Measurements from ENCODE around the gene OR1N2. TPM values are rescaled to one million over a fixed set of nuclear protein-coding genes. Genes with fewer than 3 reads are reported as not detected.

The OR1N2 gene
- total RNA-seq, 1 experiment from 2014 or later, result not detected

GRCh38 chr9:122518226-122518625, 34.7 kb upstream of the OR1N2 start:
- DNase-seq (ENCODE audit: low spot score), result no peak
- H3K9me3 ChIP-seq (ENCODE audit: low read depth, low read length, poor library complexity, severe bottlenecking), result no peaks in the 10 kb centered on the region
- ChIA-PET POLR2A (ENCODE audit: low non-redundant PET) (no interaction called here), CTCF (no interaction called here)
- H3K4me1 ChIP-seq (ENCODE audit: insufficient read depth, low read length, poor library complexity, severe bottlenecking), result no peaks in the 10 kb centered on the region
- intact Hi-C loops (cut with micrococcal nuclease; ENCODE audit: unreplicated experiment), result no loop called here
- no peak for TF ChIP-seq EZH2 (IDR thresholded peaks at IDR 0.05; ENCODE audit: borderline replicate concordance, low read depth, low read length, poor library complexity, severe bottlenecking)
- TF ChIP-seq CTCF (conservative IDR thresholded peaks at IDR 0.05; ENCODE audit: low read depth, low read length), result no peak
- no peaks in the 10 kb centered on the region for H3K36me3 ChIP-seq (ENCODE audit: insufficient read depth, low read length, poor library complexity, severe bottlenecking)
- H3K27me3 ChIP-seq (replicated peaks; ENCODE audit: insufficient read depth, low read depth, low read length, poor library complexity), result peaks cover 46% of the 10 kb centered on the region
- H3K27ac ChIP-seq (ENCODE audit: low read depth, low read length, poor library complexity, severe bottlenecking), result no peak overlapping the region
- BruUV-seq (replicated peaks), result no TSS peak
- no peak overlapping the region for H3K4me3 ChIP-seq (ENCODE audit: low read depth, low read length, poor library complexity, severe bottlenecking)

GRCh38 chr9:122518841-122519240, 34.1 kb upstream of the OR1N2 start, which contains the start of gene OR1J4:
TSS of gene OR1J4 (plus strand) at chr9:122519141. CDS start at chr9:122519141, 0 bp downstream.
- CTCF ChIA-PET, result no interaction called here
- DNase-seq (ENCODE audit: low spot score), result no peak
- H3K9me3 ChIP-seq (ENCODE audit: low read depth, low read length, poor library complexity, severe bottlenecking), result no peaks in the 10 kb centered on the region
- intact Hi-C loops (cut with micrococcal nuclease; ENCODE audit: unreplicated experiment), result no loop called here
- H3K4me3 ChIP-seq (ENCODE audit: low read depth, low read length, poor library complexity, severe bottlenecking), result no peak within 1 kb of the TSS
- no peaks in the 10 kb centered on the region for H3K4me1 ChIP-seq (ENCODE audit: insufficient read depth, low read length, poor library complexity, severe bottlenecking)
- no TSS peak for BruUV-seq (replicated peaks)
- H3K27me3 ChIP-seq (replicated peaks; ENCODE audit: insufficient read depth, low read depth, low read length, poor library complexity), result peaks cover 41% of the 10 kb centered on the region
- H3K36me3 ChIP-seq (ENCODE audit: insufficient read depth, low read length, poor library complexity, severe bottlenecking), result no peaks in the 10 kb centered on the region
- H3K27ac ChIP-seq (ENCODE audit: low read depth, low read length, poor library complexity, severe bottlenecking), result no peak within 1 kb of the TSS
- no peak for TF ChIP-seq CTCF (conservative IDR thresholded peaks at IDR 0.05; ENCODE audit: low read depth, low read length)
- TF ChIP-seq EZH2 (IDR thresholded peaks at IDR 0.05; ENCODE audit: borderline replicate concordance, low read depth, low read length, poor library complexity, severe bottlenecking), result no peak
- POLR2A ChIA-PET (ENCODE audit: low non-redundant PET), result no interaction called here

DNA sequence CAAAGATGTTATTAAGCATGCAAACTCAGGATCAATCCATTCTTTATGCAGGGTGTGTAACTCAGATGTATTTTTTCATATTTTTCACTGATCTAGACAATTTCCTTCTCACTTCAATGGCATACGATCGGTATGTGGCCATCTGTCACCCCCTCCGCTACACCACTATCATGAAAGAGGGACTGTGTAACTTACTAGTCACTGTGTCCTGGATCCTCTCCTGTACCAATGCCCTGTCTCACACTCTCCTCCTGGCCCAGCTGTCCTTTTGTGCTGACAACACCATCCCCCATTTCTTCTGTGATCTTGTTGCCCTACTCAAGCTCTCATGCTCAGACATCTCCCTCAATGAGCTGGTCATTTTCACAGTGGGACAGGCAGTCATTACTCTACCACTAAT, 33.5 kb upstream of the OR1N2 start:
- TF ChIP-seq EZH2 (IDR thresholded peaks at IDR 0.05; ENCODE audit: borderline replicate concordance, low read depth, low read length, poor library complexity, severe bottlenecking) (no peak), CTCF (conservative IDR thresholded peaks at IDR 0.05; ENCODE audit: low read depth, low read length) (no peak)
- ChIA-PET POLR2A (ENCODE audit: low non-redundant PET) (no interaction called here), CTCF (no interaction called here)
- no peaks in the 10 kb centered on the region for H3K36me3 ChIP-seq (ENCODE audit: insufficient read depth, low read length, poor library complexity, severe bottlenecking)
- no peaks in the 10 kb centered on the region for H3K4me1 ChIP-seq (ENCODE audit: insufficient read depth, low read length, poor library complexity, severe bottlenecking)
- H3K4me3 ChIP-seq (ENCODE audit: low read depth, low read length, poor library complexity, severe bottlenecking), result no peak overlapping the region
- DNase-seq (ENCODE audit: low spot score), result no peak
- no peak overlapping the region for H3K27ac ChIP-seq (ENCODE audit: low read depth, low read length, poor library complexity, severe bottlenecking)
- intact Hi-C loops (cut with micrococcal nuclease; ENCODE audit: unreplicated experiment), result no loop called here
- H3K27me3 ChIP-seq (replicated peaks; ENCODE audit: insufficient read depth, low read depth, low read length, poor library complexity), result peaks cover 43% of the 10 kb centered on the region
- BruUV-seq (replicated peaks), result no TSS peak
- no peaks in the 10 kb centered on the region for H3K9me3 ChIP-seq (ENCODE audit: low read depth, low read length, poor library complexity, severe bottlenecking)

All from A673 (cell line).